ENCODE measurements around the gene HRH1. TPM values are rescaled to one million over a fixed set of nuclear protein-coding genes. Genes with fewer than 3 reads are reported as not detected.
A peak's percentile ranks its signal among the peaks of the same experiment; 100 is the strongest.

HRH1 gene
- total RNA-seq, 1 donor from 2014 or later: 15.2 TPM

- DNase-seq (ENCODE audit: low spot score): peak; percentile 50
Observed at GRCh38 chr3:11273891-11274291, 119.6 kb downstream of the HRH1 start.

DNA sequence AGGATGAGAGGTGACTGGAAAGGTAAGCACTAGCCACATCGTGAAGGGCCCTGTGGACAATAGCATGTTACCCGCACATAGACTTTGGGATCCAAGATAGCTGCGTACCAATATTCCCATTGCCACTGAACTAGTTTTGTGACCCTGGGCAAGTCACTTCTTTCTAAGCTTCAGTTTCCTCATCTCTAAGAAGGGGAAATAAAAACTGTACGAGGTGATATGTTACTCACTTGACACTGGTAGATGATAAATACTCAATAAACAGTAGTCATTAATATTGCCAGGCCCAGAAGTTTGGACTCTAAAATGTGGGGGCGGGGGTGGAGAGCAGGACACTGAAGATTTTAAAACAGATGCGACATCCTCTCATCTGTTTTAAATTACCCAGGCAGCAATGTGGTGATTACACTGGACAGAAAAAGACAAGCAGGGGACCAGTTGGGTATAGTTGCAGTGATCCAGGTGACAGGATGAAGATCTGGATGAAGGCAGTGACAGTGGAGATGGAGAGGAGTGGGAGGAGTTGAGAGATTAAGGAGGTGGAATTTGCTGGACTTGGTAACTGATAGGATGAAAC is 120.4 kb downstream of the HRH1 start:
- DNase-seq (ENCODE audit: low spot score): no peak

DNA sequence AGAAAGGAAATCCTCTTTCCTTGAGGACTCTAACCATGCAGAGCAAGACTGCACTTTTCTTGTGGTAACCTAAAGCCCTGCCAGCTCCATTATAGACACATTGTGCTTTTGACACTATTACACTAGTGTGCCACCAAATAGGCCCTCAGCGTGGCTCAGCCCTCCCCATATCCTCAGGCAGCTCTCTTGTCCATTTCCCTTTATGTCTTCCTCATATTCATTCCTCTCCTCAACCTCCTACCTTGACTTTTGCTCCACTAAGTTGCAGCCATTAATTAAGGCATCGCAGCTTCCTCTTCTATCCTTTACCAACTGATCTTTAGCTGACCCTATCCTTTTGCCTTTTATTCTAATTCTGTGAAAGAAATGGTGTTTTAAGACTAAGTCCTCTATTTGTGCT is 121.6 kb downstream of the HRH1 start:
- DNase-seq (ENCODE audit: low spot score): no peak

DNA sequence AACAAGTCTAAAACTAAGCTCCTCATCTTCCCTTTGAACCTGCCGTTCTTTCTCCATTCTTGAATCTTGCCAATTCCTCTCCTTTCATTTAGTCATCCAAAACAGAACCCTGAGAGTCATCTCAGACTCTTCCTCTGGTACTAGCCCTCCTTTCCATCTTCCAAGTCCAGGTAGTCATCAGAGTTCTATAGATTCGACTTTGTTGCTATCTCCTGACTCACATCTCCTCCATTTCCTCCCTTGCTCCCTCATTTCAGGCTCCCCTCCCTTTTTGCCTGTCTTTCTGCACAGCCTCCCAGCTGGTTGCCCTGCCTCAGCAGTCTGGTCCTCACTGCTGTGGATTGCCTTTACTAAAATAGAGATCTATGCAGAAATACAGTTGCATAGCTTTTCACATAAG is 122.6 kb downstream of the HRH1 start:
- DNase-seq (ENCODE audit: low spot score): no peak

DNA sequence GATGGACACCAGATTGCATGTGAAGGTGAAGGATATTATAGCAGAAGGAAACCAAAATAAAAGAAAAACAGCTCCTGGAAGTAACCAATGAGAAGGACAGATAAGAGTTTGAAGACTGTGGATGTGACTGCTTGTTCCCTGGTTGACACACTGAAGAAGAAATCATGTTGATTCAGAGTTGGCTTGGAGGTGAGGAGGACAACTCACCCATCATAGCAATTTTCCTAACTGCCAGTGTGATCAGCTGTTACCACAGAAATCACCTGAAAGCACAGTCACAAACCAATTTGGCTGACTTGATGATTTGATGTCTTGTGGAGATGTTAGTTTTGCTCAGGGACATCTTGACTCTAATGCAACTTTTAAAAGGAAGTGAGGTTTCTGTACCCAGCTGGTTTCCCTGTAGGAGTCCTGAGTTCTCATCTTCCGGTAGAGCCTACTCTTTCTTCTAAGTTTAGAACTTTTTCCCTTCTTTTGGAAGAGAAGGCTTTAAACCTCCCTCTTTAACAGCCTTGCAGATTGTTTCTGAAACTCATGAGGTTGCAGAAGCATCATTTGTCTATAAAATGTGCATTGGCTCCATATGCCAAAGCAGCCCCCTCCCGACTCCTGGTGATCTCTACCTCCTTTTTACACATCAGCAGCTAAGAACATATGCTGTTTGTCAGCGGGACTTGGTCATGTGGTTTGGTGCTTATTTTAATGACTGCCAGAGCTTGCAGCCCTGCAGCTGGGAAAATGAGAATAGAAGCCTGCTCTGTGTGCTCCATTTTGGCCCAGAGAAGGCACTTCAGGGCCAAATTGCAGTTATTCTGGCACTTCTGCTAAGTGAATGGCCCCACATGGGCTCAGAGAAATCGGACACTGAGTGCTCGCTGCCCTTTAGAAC is 128.2 kb downstream of the HRH1 start:
- DNase-seq (ENCODE audit: low spot score): peak; percentile 38

GRCh38 chr3:11283139-11283475 is 128.8 kb downstream of the HRH1 start:
- DNase-seq (ENCODE audit: low spot score): no peak

DNA sequence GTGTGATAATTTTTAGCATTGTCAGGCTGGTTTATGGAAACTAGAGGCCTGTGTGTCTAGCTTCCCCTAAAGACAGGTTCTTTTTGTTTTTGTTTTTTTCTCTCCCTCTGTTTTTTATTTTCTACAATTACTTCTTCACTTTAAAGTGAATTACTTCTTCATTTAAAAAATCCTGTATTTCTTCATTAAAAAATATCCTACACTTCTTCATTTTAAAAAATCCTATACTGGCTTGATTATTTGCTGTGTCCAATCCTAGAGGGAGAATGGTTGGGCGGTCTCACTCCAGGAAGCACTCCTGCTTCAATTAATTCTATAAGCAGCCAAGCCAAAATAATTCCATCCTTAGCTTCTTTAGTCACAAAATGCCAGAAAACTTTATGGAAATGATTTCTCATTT is 129.7 kb downstream of the HRH1 start:
- DNase-seq (ENCODE audit: low spot score): no peak

DNA sequence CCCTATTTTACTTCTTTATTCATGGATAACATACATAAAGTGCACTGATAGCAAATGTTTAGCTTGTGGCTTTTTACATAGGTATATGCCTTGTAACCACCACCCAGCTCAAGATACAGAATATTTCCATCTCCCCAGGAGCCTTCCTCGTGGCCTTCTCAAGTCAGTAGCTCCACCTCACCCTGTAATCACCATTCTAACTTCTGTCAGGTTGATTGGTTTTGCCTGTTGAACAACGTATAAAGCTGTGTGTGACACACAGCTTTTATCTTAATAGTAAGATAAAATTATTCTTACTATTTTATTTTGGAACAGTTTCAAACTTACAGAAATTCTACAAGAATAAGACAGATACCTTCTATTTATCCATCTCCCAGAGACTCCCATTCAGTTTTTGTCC is 131.2 kb downstream of the HRH1 start:
- DNase-seq (ENCODE audit: low spot score): no peak

- no peak for DNase-seq (ENCODE audit: low spot score)
Observed at GRCh38 chr3:11287404-11287803, 133.1 kb downstream of the HRH1 start.

- DNase-seq (ENCODE audit: low spot score): peak; percentile 80
Observed at GRCh38 chr3:11288021-11288491, 133.8 kb downstream of the HRH1 start.

GRCh38 chr3:11288786-11289637 is 134.7 kb downstream of the HRH1 start:
- peak; percentile 85 for DNase-seq (ENCODE audit: low spot score)

DNA sequence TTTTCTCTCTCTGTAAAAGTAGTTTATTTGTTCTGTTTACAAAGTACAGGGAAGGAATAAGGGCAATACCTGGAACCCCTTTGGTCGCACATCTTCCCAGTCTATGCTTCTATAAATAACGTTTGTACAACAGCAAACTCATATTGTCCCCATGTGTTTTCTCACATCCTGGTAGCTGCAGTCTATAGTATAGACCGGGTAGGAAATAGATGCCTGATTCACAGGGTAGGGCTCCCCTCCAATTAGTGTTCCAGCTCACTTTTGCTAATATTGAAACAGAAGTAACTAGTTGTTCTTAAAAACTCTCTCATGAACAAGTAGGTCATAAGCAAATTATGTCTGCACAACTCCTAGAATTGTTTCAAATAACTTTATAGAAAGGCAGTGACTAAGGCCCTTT is 135.6 kb downstream of the HRH1 start:
- DNase-seq (ENCODE audit: low spot score): no peak

GRCh38 chr3:11290743-11291680 is 136.7 kb downstream of the HRH1 start:
- DNase-seq (ENCODE audit: low spot score): no peak

DNA sequence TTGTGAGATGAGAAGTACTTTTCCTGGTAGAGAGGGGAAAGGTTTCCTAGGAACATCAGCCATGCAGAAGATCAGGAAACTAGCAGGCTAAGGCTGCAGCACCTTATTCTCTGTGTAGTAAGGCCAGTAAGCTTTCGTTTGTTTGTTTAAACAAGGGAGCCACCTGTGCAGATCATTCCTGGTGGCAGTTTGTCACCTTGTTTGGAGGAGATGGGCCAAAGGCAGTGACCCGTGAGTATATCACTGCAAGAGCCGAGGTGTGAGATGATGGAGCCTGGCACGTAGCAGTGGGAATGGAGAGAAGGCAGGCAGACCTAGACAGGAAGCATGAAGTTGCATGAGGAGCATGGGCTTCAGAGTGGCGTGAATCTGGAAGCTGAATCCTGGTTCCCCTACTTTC is 137.5 kb downstream of the HRH1 start:
- no peak for DNase-seq (ENCODE audit: low spot score)

- no peak for DNase-seq (ENCODE audit: low spot score)
Observed at GRCh38 chr3:11297126-11297525, 142.8 kb downstream of the HRH1 start.

- DNase-seq (ENCODE audit: low spot score): no peak
Observed at GRCh38 chr3:11300970-11301369, 146.7 kb downstream of the HRH1 start.

DNA sequence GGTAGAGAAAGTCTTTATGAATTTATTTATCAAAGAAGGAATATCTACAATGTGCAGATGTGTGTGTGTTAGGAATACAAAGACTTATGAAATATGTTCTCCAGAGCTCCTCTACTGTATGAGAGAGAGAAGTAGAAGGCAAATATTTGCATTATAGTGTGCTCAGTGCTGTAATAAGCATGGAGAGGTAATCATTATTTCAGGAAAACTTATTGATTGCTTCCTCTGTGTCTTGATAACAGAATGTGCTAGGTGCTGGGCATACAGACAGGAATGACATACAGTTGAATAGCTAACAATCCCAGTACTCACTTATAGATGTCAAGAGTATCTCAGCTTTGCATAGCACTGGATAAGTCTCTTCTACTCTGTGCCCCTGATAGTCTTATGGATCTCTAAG is 148.2 kb downstream of the HRH1 start:
- DNase-seq (ENCODE audit: low spot score): no peak

GRCh38 chr3:11304175-11304574 is 149.9 kb downstream of the HRH1 start:
- no peak for DNase-seq (ENCODE audit: low spot score)

DNA sequence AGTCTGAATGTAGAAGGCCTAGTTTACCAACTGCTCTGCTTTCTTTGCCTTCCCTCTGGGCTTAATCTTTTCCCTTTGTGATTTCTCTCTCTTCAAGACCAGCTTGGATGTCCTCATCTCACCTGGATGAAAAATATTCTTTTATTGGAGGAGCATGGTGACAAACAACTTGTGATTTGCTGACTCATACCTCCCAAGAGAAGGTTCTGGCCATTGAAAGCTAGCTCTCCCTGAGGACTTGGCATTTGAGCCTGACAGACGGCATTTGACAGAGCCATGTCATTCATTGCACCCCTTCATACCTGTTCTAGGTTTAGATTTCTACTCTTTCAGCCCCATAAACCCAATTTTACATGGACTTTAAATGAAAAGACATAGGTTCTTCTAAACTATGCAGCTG is 151.2 kb downstream of the HRH1 start:
- no peak for DNase-seq (ENCODE audit: low spot score)

GRCh38 chr3:11306817-11307589 is 152.7 kb downstream of the HRH1 start:
- no peak for DNase-seq (ENCODE audit: low spot score)

All from umbilical cord (tissue), 2 donors.